ENCODE measurements around the gene STXBP6.
"Not testable (repeated sequence)": the region's sequence is repeated elsewhere in the genome, so short reads cannot be mapped to it uniquely, and the experiment has no call there.

STXBP6 gene

DNA sequence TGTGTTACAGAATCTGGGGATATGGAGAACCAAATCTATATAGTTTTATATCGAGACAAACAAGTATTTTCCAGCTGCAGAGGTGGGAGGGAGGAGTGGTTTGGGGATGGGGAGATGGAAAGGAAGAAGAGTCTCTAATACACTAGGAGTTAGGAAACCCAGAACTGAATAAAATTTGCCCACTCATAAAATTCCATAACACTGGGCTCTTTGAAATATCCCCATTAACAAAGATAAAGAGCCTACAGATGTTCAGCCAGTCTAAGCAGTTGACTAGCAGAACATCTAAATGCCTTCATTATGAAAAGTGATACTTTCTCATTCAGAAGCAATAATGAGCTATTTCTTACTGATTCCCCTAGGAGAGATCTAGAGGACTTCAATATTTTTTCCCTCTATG lies 264.2 kb downstream of the STXBP6 start:
- no peak for DNase-seq

DNA sequence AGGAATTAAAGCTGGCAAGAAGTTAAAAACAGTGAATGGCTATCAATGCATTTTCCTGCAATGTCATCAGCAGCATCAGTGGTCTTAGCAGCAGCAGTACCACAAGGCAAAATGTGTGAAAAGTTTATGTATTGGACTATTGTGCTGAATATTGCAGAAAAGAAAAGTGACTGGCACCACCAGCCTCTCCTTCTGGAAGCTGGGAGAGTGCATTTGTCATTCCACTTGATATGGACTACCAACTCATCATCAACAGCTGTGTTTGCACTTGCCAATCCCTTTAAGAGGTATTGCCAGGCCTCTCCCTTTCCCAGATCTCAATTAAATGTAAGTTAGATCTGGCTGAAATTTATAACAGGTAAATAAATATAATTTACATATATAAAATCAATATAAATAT lies 265.0 kb downstream of the STXBP6 start:
- DNase-seq, result no peak

DNA sequence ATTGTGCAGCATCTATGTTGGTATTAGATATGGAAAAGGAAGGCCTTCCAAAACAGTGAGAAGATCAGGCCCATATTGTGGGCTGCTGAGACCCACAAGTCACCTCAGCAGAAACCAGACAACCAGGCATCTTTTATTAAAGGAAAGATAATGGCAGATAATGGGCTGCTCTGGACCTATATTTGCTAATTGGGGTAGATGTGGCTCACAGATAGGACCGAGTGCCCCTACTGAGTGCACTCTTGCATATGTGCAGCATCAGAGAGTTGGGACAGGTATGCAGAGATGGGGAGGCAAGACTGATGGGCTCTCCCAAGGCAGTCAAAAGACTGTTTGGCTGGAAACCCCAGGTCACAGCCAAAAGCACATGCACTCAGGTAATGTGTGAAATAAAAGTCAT lies 266.2 kb downstream of the STXBP6 start:
- no peak for DNase-seq

DNA sequence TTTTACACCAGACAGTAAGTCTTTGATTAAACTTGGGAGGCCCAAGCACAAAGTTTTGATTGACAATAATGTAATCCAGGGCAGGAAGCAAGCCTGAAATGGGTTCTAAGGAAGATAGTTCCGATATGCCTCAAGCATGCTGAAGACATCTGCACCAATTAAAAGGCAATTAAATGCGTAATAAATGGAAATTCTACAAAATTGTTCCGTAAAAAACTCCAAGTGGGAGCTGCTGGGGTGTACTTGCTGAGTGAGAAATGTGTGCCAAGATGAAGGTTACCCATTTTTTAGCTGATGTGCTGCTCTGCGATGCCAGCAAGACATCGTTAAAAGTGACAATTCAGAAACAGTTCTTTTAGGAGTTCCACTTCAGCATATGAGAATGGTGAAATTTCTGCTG lies 269.7 kb downstream of the STXBP6 start:
- no peak for DNase-seq

DNA sequence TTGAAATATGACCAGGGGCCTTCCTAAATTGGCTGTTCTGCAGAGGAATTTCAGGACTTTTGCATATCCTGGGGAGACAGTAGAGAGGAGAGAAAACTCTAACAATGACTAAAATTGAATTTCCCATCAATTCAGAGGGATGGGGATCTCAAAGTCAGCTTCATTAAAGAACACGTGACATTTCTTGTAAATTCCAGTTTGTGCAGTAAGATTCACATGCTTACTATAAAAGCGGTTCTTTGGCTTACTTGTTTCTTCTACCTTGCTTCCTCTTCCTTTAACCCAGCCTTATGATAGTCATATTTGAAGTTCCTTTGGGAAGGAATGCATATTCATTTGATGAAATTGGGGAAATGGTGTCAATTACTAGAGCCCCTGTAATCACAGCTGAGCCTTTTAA lies 272.3 kb downstream of the STXBP6 start:
- no peak for DNase-seq

DNA sequence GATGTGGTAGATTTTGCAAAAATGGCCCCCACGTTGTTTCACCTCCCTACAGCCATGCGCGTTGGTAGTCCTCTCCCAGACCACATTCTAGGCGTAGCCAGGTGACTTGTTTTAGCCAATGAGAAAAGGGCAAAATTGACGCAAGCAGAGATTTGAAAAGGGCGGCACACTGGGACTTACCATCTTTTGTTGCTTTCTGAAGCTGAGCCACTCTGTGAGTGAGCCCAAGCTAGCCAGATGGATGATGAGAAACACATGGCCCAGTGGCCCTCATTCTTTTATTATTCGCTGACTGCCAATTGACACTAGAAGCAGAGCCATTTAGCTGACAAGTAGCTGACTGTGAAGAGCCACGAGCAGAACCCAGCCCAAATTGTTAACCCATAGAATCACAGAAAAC lies 274.0 kb downstream of the STXBP6 start:
- DNase-seq, result no peak

DNA sequence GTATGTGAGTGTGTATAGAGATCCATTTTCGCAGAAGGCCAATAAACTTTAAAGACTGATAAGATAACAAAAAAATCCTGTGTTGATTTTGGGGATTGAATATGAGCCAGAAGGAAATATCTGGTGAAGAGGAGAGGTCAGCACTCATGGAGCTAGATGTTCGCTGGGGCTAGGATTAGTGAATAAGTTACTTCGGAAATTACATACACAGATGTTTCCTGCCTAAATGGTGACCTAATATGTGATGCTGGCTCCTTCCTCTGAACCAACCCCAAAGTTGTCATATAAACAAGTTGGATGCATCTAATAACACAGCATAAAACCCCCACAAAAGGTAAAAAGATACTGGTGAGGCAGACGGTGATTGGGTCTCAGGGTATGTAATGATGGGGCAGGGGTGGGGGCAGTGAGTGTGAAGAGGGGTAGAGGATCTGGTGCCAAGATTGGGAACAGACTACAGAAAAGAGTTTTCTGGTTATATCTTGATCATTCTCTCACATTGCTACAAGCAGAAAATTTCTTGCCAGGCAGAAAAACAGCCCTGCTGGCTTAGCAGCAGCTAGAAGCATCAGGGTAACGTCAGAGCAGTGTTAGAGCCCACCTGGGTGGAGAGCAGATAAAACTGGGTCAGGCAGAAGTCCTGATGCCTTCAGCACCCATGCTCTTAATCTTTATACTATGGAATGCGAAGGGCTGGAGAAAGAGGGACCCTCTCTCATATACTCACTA lies 275.6 kb downstream of the STXBP6 start:
- no peak for DNase-seq

DNA sequence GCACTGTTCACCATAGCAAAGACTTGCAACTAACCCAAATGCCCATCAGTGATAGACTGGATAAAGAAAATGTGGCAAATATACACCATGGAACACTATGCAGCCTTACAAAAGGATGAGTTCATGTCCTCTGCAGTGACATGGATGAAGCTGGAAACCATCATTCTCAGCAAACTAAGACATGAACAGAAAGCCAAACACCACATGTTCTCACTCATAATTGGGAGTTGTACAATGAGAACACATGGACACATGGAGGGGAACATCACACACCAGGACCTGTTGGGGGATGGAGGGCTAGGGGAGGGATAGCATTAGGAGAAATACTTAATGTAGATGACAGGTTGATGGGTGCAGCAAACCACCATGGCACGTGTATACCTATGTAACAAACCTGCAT lies 276.4 kb downstream of the STXBP6 start:
- not testable (repeated sequence) for DNase-seq

DNA sequence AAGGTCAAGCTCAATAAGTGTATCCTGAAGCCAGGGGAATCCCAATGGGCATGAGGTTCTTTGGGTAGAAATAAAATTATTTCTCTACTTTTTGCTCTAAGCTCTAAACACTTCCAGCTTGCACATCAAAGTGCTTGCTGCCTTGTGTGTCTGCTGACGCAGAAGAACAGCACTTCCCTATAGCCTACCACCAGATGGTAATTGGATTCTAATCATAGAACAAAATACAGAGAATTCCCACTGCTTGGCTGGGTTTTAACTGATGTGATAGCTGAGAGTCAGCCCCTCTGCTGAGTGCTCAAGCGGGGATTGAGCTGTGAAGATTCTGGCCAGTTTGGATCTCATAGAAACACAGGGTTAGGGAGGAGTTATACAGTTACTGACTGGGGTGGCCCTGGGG lies 283.5 kb downstream of the STXBP6 start:
- no peak for DNase-seq

DNA sequence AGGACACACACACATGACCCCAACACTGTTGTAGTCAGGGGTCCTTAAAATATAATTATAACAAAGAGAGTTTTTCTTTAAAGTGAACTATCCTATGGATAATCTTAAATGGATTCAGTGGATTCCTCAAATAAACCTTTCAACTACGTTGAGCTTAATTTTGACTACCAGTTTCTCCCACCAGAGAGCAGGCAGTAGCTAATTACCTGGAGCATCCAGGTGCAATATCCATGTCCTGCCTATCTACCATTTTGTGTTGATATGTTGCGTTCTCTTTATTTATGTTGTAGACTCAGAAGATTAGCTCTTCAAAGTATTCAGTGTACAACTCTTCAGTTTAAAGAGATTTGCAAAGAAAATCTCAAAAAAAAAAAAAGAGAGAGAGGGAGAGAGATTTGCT lies 288.8 kb downstream of the STXBP6 start:
- DNase-seq, result no peak
